ENCODE data around the gene CKS1B.

The CKS1B gene

DNA sequence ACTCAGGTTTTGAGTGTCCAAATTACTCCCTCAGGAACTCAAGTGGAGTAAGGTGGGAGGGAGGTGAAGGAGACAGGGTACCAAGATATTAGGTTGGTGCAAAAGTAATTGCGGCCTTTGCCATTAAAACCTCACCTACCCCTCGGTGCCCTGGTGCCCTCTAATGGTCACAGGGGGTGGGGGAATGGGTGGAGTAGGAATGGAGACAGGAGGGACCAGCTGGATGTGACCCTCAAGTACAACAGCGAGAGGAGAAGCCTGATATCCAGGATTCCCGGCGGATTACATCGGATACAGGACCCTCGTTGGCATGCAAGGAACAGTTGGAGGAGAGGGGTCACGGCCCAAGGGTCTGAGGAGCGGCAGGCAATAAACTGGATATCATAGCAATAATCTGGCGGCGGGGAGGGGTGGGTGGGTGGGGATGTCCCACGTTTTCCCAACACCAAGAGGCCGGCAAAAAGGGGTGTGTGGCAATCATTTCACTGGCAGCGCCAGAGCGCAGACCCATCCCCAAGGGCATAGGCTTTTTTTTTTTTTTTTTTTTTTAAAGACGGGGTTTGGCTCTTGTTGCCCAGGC is 23.8 kb downstream of the CKS1B start:
- H3K9me3 ChIP-seq (ENCODE audit: control insufficient read depth in 2 of 2, low read length in 2 of 2), result no peaks in the 10 kb centered on the region
- peaks cover 22% of the 10 kb centered on the region for H3K4me1 ChIP-seq (ENCODE audit: control insufficient read depth, insufficient read depth, low read length)
- no peaks in the 10 kb centered on the region for H3K27me3 ChIP-seq (ENCODE audit: control insufficient read depth in 1 of 2, insufficient read depth in 2 of 2, low read length in 2 of 2)
- no peak overlapping the region for H3K27ac ChIP-seq (ENCODE audit: low read length)
- no peaks in the 10 kb centered on the region for H3K36me3 ChIP-seq (ENCODE audit: control insufficient read depth in 2 of 2, insufficient read depth in 2 of 2, low read length in 2 of 2)
- no peak overlapping the region for H3K4me3 ChIP-seq (ENCODE audit: low read length in 2 of 2)
- no peak overlapping the region for H3K9ac ChIP-seq (ENCODE audit: low read length in 2 of 2)

DNA sequence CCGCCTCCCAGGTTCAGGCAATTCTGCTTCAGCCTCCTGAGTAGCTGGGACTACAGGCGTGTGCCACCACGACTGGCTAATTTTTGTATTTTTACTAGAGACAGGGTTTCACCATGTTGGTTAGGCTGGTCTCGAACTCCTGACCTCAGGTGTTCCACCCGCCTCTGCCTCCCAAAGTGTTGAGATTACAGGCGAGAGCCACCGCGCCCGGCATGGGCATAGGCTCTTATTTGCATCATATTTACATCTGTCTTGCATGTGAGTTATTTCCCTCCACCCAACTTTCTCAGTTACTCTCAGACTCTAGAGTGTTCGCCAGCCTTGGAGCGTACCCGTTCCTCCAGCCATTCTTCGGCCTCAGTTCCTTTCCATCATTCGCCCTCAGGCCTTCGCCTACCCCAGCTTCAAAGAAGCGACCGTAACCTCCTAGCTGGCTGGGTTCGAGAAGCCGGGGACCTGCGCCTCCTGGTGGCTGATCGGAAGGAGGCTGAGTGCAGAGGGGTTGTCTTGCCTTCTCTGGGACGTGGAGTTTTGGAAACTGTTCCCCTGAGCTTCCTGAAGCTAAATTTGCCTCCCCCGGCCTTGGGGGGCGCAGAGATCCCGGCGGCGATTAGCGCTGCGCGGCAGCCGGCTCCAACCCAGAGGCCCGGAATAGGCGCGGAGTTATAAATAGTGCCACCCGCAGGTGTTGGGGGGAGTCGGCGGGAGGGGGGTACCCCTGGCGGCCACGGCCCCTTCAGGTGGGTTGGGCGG is 24.5 kb downstream of the CKS1B start:
- peak overlapping the region; percentile 98 for H3K27ac ChIP-seq (ENCODE audit: low read length)
- H3K9ac ChIP-seq (ENCODE audit: low read length in 2 of 2), result peak overlapping the region; percentile 67 to 71
- H3K27me3 ChIP-seq (ENCODE audit: control insufficient read depth in 1 of 2, insufficient read depth in 2 of 2, low read length in 2 of 2), result no peaks in the 10 kb centered on the region
- H3K9me3 ChIP-seq (ENCODE audit: control insufficient read depth in 2 of 2, low read length in 2 of 2), result no peaks in the 10 kb centered on the region
- no peaks in the 10 kb centered on the region for H3K36me3 ChIP-seq (ENCODE audit: control insufficient read depth in 2 of 2, insufficient read depth in 2 of 2, low read length in 2 of 2)
- peak overlapping the region; percentile 46 to 64 for H3K4me3 ChIP-seq (ENCODE audit: low read length in 2 of 2)
- H3K4me1 ChIP-seq (ENCODE audit: control insufficient read depth, insufficient read depth, low read length), result peaks cover 24% of the 10 kb centered on the region

DNA sequence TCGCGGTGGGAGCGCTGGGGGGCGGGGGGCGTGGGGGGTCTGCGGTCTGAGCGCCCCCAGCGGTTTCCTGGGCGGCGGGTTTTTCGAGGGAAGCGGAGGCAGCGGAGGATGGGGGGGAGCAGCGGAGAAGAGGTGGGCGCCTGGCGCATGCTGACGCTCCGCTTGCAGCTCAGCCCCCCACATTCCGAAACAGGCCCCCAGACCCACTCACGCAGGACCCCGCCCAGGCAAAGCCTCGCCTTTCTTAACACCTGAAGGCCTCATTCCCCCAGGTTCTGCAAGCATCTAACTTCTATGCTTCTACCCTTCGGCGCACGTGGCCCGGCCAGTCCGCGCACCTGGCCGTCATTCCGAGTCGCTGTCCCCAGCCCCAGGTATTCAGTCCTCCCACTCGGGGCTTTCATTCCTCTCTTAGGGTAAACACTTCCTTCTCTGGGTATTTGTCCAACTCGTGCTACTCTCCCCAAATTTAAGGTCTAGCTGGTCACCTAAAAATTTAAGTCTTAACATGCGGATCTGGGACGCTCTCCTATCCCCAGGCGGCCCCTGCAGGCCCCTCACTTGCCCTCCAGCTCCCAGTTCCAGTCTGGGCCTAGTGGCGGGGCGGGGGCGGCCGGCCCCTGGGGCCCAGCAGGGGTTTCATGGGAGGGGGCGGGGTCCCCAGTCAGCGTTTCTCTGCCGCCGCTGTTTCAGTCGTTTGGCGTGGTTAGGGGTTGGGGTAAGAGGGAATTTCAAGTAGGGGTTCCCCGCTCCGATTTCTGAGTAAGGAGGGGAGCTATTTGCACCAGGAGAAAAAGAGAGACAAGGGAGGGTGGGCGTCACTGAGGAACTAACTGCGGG is 25.3 kb downstream of the CKS1B start:
- H3K27ac ChIP-seq (ENCODE audit: low read length), result peak overlapping the region; percentile 98
- H3K9me3 ChIP-seq (ENCODE audit: control insufficient read depth in 2 of 2, low read length in 2 of 2), result no peaks in the 10 kb centered on the region
- peaks cover 32% of the 10 kb centered on the region for H3K4me1 ChIP-seq (ENCODE audit: control insufficient read depth, insufficient read depth, low read length)
- no peaks in the 10 kb centered on the region for H3K36me3 ChIP-seq (ENCODE audit: control insufficient read depth in 2 of 2, insufficient read depth in 2 of 2, low read length in 2 of 2)
- H3K4me3 ChIP-seq (ENCODE audit: low read length in 2 of 2), result peak overlapping the region; percentile 58 to 83
- no peaks in the 10 kb centered on the region for H3K27me3 ChIP-seq (ENCODE audit: control insufficient read depth in 1 of 2, insufficient read depth in 2 of 2, low read length in 2 of 2)
- peak overlapping the region; percentile 61 to 69 for H3K9ac ChIP-seq (ENCODE audit: low read length in 2 of 2)

DNA sequence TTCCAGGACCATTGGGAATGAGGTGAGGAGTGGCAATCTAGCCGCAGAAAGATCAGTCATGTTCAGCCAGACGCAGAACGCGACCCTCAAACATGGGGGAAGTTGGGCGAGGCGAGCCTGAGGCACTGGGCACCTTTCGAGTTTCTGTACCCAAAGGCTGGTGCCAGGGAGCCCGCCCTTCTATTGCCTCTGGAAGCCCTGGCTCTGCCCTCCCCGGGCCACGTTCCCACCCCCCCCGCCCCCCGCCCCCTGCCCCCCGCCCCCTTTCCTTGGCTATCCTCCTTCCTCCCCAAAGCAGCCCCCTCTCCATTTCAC is 25.9 kb downstream of the CKS1B start:
- no peaks in the 10 kb centered on the region for H3K9me3 ChIP-seq (ENCODE audit: control insufficient read depth in 2 of 2, low read length in 2 of 2)
- peak overlapping the region; percentile 83 to 91 for H3K4me3 ChIP-seq (ENCODE audit: low read length in 2 of 2)
- no peaks in the 10 kb centered on the region for H3K27me3 ChIP-seq (ENCODE audit: control insufficient read depth in 1 of 2, insufficient read depth in 2 of 2, low read length in 2 of 2)
- H3K9ac ChIP-seq (ENCODE audit: low read length in 2 of 2), result peak overlapping the region; percentile 69 to 92
- peak overlapping the region; percentile 98 for H3K27ac ChIP-seq (ENCODE audit: low read length)
- no peaks in the 10 kb centered on the region for H3K36me3 ChIP-seq (ENCODE audit: control insufficient read depth in 2 of 2, insufficient read depth in 2 of 2, low read length in 2 of 2)
- H3K4me1 ChIP-seq (ENCODE audit: control insufficient read depth, insufficient read depth, low read length), result peaks cover 37% of the 10 kb centered on the region

- Histone ChIP-seq H3K9ac (ENCODE audit: low read length in 2 of 2) (peak overlapping the region; percentile 90 to 92), H3K4me1 (ENCODE audit: control insufficient read depth, insufficient read depth, low read length) (peaks cover 42% of the 10 kb centered on the region), H3K27ac (ENCODE audit: low read length) (peak overlapping the region; percentile 98), H3K9me3 (ENCODE audit: control insufficient read depth in 2 of 2, low read length in 2 of 2) (no peaks in the 10 kb centered on the region), H3K4me3 (ENCODE audit: low read length in 2 of 2) (peak overlapping the region; percentile 83 to 91), H3K36me3 (ENCODE audit: control insufficient read depth in 2 of 2, insufficient read depth in 2 of 2, low read length in 2 of 2) (no peaks in the 10 kb centered on the region), H3K27me3 (ENCODE audit: control insufficient read depth in 1 of 2, insufficient read depth in 2 of 2, low read length in 2 of 2) (no peaks in the 10 kb centered on the region)
These were observed 26.4 kb downstream of the CKS1B start for GRCh38 chr1:155000726-155001424.

DNA sequence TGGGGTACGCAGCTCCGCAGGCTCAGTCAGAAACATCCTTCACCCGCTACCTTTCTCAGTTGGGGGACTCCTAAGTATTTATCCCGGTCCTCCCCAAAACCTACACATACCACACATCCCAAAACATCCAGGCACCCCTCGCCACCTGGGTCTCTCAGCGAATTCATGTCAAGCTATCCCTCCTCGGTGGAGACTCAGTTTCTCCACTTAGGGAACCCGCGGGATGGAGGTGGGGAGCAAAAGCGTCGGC is 26.9 kb downstream of the CKS1B start:
- H3K9me3 ChIP-seq (ENCODE audit: control insufficient read depth in 2 of 2, low read length in 2 of 2), result no peaks in the 10 kb centered on the region
- H3K27me3 ChIP-seq (ENCODE audit: control insufficient read depth in 1 of 2, insufficient read depth in 2 of 2, low read length in 2 of 2), result no peaks in the 10 kb centered on the region

GRCh38 chr1:155001675-155002463 is 27.4 kb downstream of the CKS1B start:
- Histone ChIP-seq H3K9ac (ENCODE audit: low read length in 2 of 2) (peak overlapping the region; percentile 90 to 92), H3K4me3 (ENCODE audit: low read length in 2 of 2) (peak overlapping the region; percentile 83 to 91), H3K27ac (ENCODE audit: low read length) (peak overlapping the region; percentile 98), H3K4me1 (ENCODE audit: control insufficient read depth, insufficient read depth, low read length) (peaks cover 52% of the 10 kb centered on the region), H3K27me3 (ENCODE audit: control insufficient read depth in 1 of 2, insufficient read depth in 2 of 2, low read length in 2 of 2) (no peaks in the 10 kb centered on the region), H3K9me3 (ENCODE audit: control insufficient read depth in 2 of 2, low read length in 2 of 2) (no peaks in the 10 kb centered on the region), H3K36me3 (ENCODE audit: control insufficient read depth in 2 of 2, insufficient read depth in 2 of 2, low read length in 2 of 2) (no peaks in the 10 kb centered on the region)

More for the DNA sequence above, 26.9 kb downstream of the CKS1B start:
- H3K9ac ChIP-seq (ENCODE audit: low read length in 2 of 2), result peak overlapping the region; percentile 90 to 92
- peaks cover 46% of the 10 kb centered on the region for H3K4me1 ChIP-seq (ENCODE audit: control insufficient read depth, insufficient read depth, low read length)
- H3K27ac ChIP-seq (ENCODE audit: low read length), result peak overlapping the region; percentile 98
- no peaks in the 10 kb centered on the region for H3K36me3 ChIP-seq (ENCODE audit: control insufficient read depth in 2 of 2, insufficient read depth in 2 of 2, low read length in 2 of 2)
- peak overlapping the region; percentile 83 to 91 for H3K4me3 ChIP-seq (ENCODE audit: low read length in 2 of 2)

- Histone ChIP-seq H3K9ac (ENCODE audit: low read length in 2 of 2) (peak within 1 kb of the TSS; percentile 92 to 95), H3K36me3 (ENCODE audit: control insufficient read depth in 2 of 2, insufficient read depth in 2 of 2, low read length in 2 of 2) (no peaks in the 10 kb centered on the region), H3K4me1 (ENCODE audit: control insufficient read depth, insufficient read depth, low read length) (peaks cover 59% of the 10 kb centered on the region), H3K9me3 (ENCODE audit: control insufficient read depth in 2 of 2, low read length in 2 of 2) (no peaks in the 10 kb centered on the region), H3K27ac (ENCODE audit: low read length) (peak within 1 kb of the TSS; percentile 98), H3K27me3 (ENCODE audit: control insufficient read depth in 1 of 2, insufficient read depth in 2 of 2, low read length in 2 of 2) (no peaks in the 10 kb centered on the region), H3K4me3 (ENCODE audit: low read length in 2 of 2) (peak within 1 kb of the TSS; percentile 94 to 95)
These were observed 28.2 kb downstream of the CKS1B start, which contains the start of gene ZBTB7B for GRCh38 chr1:155002464-155003226. TSS of gene ZBTB7B (plus strand) at chr1:155002802. CDS start at chr1:155014661, 11,859 bp downstream.

GRCh38 chr1:155003227-155003765 is 28.8 kb downstream of the CKS1B start:
- H3K9ac ChIP-seq (ENCODE audit: low read length in 2 of 2), result peak overlapping the region; percentile 89 to 95
- H3K4me3 ChIP-seq (ENCODE audit: low read length in 2 of 2), result peak overlapping the region; percentile 94 to 95
- no peaks in the 10 kb centered on the region for H3K27me3 ChIP-seq (ENCODE audit: control insufficient read depth in 1 of 2, insufficient read depth in 2 of 2, low read length in 2 of 2)
- peak overlapping the region; percentile 94 for H3K27ac ChIP-seq (ENCODE audit: low read length)
- no peaks in the 10 kb centered on the region for H3K9me3 ChIP-seq (ENCODE audit: control insufficient read depth in 2 of 2, low read length in 2 of 2)
- peaks cover 63% of the 10 kb centered on the region for H3K4me1 ChIP-seq (ENCODE audit: control insufficient read depth, insufficient read depth, low read length)
- no peaks in the 10 kb centered on the region for H3K36me3 ChIP-seq (ENCODE audit: control insufficient read depth in 2 of 2, insufficient read depth in 2 of 2, low read length in 2 of 2)

Measured in stomach smooth muscle (tissue), 2 donors.